GM19351 (cell line): ENCODE results near the gene SLC22A2.
"Not testable (repeated sequence)": the region's sequence is repeated elsewhere in the genome, so short reads cannot be mapped to it uniquely, and the experiment has no call there.

Source experiments
- ATAC-seq: cut with Tn5 transposase; IDR thresholded peaks from one replicate; pipeline ENCODE4 v1.9.1; 2021; ENCODE audit warnings: mild to moderate bottlenecking, moderate library complexity; ENCODE audit not compliant: unreplicated experiment

The SLC22A2 gene

DNA sequence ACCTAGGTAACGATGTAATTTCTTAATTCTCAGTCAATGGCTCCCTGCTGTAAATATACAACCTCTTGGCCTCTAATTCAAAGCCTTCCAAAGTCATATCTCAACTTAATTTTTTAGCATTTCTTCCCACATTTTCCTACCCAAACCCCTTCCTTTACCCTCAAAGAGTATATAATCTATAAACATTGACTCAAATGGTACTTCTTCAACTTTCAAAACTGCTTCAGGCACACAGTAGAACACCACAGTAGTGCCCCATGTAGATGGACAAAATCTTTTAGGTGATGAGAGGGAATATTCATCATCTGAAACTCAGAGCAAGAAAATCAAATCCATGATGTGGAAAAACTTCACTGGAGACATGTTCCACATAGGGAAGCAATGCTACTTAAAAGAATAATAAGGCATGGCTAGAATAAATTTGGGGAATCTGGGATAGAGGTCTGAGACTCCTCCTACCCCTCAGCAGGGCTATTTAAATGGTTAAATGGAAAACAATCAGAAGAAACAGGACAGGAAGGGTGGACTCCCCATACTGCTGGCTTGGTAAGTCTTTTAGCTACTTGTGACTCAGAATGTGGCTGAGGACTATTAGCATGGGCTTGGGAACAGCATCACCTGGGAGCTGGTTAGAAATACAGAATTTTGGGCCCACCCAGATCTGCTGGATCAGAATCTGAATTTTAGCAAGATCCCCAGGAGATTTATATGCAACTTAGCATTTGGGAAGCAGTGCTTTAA lies 6.4 kb downstream of the SLC22A2 start:
- no peak for ATAC-seq

DNA sequence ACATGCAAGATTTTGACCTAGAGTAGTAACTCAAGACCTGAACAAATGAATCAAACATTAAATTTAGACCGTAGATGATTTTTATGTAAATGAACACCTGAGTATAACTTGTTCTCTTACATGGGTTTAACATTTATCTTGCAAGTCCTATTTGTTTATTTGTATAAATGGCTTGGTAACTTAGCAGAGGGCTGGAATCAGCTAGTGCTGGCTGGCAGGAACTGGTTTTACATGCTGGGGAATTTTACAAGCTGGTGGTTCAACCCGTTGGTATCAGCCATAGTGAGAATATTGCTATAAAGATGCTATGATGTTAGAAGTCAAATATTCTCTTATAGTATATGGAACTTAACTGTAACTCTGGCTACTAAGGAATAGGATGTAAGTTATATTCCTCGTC lies 8.9 kb downstream of the SLC22A2 start:
- no peak for ATAC-seq

DNA sequence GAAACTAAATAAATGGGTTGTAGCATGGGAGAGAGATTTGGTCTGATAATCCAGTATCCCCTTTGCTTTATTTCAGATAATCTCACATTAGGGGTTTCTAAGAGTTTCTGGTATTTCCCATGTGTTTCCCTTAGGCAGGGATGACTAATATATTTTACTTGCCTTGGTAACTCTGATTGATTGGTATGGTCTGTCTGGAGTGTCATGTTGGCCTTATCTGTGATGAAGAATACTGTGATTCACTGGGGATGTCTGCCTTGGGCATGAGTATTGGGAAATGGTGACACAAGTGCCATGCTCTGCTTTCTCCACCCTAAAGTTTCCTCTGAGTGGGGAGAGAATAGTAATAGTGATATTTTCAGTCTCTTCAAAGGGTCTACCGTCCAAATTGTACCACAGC lies 10.1 kb downstream of the SLC22A2 start:
- no peak for ATAC-seq

DNA sequence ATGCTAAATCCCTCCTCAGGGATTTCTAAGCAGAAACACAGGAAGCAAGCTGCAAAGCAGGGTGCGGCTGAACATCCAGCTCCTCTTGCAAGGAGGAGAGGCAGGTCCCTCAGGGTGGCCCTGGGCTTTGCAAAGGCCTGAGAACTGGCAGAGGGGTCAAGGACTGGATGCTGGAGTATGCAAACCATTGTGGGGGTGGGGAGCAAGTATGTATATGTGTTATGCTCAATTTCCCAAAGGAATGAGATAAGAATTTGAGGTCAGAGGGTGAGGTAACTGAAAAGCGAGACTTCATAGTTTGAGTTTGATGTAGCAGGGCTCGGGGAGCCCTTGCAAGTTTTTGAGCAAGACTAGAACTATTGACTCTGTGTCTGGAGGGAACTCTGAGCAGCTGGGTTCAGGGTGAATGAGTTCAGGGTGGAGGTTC lies 11.2 kb downstream of the SLC22A2 start:
- no peak for ATAC-seq

DNA sequence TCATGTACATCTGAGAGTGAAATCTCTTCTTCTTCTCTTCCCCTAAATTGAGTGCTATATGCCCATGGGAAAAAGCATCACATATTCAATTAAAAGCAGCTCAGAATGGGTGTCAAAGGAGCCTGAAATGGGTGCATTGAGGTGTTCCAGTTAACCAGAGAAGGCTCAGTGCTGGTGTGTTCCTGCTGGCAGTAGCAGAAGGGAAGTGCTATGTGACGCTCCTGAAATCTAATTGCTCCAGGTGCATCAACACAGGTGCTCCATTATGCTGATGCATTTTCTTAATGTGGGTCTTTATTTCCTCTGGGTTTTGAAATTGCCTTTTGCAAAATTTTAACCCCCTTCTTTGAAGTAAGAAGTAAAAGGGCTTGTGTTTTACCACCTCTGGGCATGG lies 17.9 kb downstream of the SLC22A2 start:
- ATAC-seq, result no peak

DNA sequence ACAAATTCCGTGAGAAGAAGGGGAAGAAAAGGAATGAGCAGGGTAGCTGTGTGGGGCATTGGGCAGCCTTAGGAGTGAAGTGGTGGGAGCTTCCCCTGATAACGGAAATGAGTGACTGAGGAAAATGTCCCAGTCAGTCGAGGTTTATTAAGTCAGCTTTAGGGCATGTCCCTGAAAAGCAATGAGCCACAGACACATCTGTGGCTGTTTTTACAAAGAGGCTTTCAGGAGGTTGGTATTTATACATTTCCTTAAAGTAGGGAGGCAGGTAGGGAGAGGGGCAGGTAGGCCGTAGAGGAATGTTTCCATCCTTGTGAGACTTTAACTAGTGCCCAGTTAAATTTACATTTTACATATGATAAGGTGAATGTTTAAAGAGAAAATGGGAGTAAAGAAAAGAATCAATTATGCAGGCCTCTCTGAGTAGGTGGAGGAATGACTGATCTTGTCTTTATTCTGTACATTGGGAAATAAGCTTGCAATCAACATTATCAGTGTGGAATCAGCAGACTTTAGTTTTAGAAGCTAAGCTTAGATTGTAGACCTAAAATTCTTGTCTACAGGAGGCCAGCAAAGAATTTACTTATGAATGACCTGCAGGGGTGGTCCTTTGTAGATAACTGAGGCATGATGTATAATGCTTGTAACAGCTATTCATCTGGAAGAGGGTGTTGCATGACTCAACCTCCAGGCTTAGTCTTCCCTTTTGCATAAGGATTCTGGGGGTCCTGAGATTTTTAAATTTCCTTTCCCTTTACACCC lies 18.5 kb downstream of the SLC22A2 start:
- ATAC-seq, result no peak

DNA sequence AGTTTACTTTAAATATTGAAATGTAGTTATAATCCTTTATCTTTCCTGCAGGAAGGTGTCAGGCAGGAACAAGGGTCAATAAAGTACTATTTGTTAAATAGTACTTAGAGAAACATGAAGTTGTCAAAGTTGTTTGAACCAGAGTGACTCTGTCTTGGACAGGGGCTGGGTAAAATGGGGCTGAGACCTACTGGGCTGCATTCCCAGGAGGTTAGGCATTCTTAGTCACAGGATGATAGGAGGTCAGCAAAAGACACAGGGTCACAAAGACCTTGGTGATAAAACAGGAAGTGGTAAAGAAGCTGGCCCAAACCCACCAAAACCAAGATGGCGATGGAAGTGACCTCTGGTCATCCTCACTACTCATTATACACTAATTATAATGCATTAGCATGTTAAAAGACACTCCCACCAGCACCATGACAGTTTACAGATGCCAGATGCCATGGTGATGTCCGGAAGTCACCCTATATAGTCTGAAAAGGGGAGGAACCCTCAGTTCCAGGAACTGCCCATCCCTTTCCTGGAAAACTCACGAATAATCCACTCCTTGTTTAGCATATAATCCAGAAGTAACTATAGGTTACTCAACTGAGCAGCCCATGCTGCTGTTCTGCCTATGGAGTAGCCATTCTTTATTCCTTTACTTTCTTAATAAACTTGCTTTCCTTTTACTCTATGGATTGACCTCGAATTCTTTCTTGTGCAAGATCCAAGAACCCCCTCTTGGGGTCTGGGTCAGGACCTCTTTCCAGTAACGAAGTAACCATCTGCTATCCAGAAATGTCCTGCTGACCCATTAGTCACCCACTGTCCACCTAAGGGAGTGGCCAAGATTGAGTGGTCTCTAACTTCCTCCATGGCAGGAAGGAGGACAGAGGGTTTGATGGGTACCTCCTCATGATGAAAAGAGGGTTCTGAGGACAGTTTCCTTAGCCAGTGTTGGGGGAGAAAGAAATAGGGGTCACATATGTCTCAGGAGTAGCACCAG lies 19.6 kb downstream of the SLC22A2 start:
- ATAC-seq, result no peak

DNA sequence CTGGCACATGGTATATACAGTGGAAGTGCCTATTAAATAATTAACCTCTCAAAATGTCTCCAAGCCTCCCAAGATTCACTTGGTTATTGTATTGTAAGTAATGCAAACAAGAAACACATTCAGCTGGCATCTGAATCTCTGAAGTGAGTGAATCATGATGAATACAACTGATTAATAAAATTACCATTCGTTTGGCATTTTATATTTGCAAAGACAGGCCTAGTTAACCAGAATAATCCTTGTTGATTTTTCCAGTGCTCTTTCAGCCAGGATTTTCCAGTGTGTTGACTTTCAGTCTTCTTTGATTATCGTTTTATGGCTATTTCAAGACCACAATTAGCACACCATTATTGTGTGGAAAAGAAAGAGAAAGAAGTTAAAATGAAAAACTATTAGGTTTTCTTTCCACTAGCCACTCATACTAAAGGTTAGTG lies 20.3 kb downstream of the SLC22A2 start:
- no peak for ATAC-seq

DNA sequence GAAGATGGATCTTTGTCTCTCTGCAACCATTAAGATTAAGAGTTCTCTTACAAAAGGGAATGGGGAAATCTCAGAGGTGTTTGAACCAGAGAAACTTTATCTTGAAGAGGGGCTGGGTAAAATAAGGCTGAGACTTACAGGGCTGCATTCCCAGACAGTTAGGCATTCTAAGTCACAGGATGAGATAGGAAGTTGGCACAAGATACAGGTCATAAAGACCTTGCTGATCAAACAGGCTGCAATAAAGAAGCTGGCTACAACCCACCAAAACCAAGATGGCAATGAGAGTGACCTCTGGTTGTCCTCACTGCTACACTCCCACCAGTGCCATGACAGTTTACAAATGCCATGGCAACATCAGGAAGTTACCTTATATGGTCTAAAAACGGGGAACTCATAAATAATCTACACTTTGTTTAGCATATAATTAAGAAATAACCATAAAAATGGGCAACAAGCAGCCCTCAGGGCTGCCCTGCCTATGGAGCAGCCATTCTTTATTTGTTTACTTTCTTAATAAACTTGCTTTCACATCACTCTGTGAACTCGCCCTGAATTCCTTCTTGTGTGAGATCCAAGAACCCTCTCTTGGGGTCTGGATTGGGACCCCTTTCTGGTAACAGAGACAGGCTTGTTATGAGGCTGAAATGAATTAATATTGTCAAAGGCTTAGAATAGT lies 20.9 kb downstream of the SLC22A2 start:
- ATAC-seq, result not testable (repeated sequence)

DNA sequence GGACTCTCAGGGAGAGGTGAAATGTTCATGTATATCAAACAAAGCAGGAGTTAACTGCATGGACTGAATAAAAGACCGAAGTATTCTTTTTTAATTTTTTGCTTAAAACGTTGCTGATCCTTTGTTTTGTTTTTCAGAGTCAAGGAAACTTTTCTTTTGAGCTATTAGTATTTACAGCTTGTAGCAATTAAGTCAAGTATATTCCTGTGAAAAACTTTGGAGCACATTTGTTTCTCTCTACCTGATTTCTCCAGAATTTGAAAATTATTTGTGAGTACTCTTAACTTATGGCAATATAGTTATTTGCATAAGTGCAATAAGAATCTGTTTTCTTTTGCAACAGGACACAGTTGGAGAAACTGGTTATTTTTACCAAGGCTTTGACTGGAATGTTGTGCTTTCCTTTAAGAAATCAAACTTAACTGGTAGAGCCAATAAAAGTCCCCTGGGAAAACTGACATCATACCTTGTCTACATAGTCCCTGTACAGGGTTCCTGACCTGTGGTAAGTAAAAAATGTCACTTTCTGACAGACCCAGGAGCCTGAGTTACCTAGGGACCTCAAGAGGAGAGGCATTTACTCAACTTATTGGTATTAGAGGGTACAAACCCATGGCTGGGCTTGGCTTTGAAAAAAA lies 22.3 kb downstream of the SLC22A2 start:
- not testable (repeated sequence) for ATAC-seq

DNA sequence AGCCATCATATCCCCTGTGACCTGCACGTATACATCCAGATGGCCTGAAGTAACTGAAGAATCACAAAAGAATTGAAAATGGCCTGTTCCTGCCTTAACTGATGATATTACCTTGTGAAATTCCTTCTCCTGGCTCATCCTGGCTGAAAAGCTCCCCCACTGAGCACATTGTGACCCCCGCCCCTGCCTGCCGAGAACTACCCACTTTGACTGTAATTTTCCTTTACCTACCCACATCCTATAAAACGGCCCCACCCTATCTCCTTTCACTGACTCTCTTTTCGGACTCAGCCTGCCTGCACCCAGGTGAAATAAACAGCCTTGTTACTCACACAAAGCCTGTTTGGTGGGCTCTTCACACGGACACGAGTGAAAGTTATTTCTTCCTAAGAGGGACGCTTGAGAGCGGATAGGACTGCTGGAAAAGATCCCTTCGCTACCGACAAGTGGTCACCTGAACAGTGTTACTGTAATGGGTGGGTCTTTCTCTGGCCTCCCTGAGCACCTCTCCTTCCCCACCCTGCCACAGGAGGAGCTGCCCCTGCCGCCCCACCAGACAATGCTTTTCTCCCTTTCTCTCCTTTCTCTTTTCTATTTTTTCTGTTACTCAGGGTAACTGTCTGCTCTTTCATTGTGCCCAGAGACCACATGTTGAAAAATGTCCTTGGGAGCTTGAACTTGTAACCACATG lies 24.5 kb downstream of the SLC22A2 start:
- ATAC-seq, result not testable (repeated sequence)

DNA sequence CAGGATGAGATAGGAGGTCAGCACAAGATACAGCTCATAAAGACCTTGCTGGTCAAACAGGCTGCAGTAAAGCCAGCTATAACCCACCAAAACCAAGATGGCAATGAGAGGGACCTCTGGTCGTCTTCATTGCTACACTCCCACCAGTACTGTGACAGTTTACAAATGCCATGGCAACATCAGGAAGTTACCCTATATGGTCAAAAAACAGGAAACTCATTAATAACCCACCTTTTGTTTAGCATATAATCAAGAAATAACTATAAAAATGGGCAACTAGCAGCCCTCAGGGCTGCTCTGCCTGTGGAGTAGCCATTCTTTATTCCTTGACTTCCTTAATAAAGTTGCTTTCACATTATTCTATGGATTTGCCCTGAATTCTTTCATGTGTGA lies 30.9 kb downstream of the SLC22A2 start:
- no peak for ATAC-seq

DNA sequence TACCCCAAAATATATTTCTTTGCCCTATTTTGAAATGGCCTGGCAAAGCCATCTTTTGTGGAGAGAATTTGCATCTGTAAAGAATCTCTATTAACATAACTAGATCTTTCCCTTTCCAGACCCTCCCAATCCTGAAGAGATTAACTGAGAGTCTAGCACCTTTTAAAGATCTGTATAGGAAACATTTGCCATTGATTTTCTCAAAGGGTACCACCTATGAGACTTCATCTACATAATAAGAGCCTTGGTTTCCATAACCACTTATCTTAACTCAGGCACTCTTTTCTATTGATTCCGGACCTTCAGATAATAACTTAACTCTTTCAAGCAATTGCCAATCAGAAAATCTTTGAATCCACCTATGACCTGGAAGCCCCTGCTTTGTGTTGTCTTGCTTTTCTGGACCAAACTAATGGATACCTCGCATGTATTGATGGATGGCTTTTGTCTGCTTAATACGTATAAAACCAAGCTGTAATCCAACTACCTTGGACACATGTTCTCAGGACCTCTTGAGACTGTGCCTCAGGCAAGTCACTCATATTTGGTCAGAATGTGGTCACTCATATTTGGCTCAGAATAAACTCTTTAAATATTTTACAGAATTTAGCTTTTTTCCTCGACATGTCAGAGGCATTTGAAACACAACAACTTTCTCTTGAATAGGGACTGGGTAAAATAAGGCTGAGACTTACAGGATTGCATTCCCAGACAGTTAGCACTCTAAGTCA lies 31.4 kb downstream of the SLC22A2 start:
- ATAC-seq, result no peak

DNA sequence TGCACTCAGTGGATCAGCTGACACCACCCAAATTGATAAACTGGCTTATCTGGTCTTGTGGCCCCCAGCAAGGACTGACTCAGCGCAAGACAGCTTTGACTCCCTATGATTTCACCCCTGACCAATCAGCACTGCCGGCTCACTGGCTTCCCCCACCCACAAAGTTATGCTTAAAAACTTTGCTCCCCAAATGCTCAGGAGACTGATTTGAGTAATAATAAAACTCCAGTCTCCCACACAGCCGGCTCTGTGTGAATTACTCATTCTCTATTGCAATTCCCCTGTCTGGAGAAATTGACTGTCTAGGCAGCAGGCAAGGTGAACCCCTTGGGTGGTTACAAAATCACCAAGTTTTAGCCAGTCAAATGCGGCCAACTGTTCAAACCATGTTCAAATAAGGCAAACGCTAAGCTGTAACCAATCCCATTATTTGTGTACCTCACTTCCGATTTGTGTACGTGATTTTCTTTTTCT lies 32.5 kb downstream of the SLC22A2 start:
- peak; percentile 66 for ATAC-seq

DNA sequence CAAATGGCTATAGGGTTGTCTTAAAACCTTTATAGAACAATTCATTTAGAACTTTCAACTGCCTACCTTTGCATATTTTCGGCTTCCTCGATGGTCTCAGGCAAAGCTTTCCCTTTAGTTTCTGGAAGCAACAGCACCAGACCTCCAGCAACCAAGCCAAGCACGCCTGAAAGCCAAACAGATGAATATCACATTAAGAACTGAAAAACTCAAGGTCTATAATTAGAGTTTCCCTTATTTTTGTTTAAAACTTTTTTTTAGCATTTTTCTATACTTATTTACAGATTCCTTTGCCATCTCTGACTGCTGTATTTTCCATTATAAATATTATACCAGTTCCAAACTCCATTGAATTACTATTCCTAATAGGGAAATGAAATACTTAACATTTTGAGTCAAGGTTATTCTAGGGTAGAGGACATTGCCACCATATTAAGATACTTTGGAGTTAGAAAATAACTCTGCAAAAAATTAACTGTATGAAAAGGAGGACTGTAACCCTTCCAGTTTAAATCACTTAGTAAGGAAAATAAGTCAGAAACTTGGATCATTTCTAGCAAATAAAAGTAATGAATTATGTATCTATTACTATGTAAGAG lies 33.9 kb downstream of the SLC22A2 start:
- no peak for ATAC-seq

DNA sequence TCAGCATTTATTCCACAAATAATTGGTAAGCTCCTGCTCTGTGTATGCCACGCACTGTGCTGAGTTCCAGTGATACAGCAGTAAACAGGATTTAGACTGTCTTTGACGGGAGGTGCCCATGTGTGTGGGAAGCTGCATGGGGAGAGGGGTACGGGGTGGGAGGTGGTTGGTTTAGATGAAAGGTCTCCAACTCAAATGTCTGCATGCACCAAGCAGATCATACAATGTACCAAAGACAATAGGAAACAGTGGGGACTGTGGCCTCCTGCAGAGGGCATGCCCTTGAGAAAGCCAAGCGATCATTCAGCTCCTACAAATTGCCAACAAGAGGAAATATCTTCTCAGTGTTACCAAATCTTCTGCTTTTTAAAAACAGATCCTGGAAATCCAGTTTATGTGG lies 36.1 kb downstream of the SLC22A2 start:
- no peak for ATAC-seq

DNA sequence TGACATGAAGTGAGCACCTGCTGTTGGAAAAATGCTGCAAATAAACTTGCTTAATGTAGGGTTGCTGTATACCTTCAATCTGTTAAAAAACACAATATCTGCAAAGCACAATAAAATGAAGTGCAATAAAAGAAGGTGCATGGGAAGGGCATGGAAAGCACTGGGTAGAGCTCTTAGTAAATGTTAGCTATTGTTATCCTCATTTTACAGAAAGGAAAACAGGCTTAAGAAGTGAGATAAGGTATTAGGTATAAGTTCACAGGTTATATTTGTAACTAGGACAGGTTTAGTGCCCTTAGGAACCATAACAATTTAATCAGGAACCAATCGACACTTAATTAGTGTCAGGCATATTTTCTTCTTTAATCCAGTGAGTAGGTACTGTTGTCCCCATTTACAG lies 36.7 kb downstream of the SLC22A2 start:
- ATAC-seq, result no peak

DNA sequence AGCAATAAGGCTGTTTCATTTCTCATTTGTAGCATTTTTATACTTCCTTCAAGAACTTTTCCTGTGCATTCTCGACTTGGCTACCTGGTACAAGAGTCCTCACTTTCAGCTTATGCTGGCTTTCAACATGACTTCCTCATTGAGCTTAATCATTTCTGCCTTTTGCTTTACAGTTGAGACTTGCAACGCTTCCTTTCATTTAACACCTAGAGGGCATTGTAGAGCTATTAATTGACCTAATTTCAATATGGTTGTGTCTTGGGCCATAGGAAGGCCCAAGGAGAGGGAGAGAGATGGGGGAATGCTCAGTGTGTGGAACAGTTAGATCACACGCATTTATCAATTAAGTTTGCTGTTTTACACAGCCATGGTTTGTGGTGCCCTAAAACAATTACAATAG lies 37.2 kb downstream of the SLC22A2 start:
- peak; percentile 67 for ATAC-seq
